Suprapubic skin (tissue), 4 donors: Measurements from ENCODE around the gene SBK2. TPM values are rescaled to one million over a fixed set of nuclear protein-coding genes. Genes with fewer than 3 reads are reported as not detected.
"Not testable (repeated sequence)": the region's sequence is repeated elsewhere in the genome, so short reads cannot be mapped to it uniquely, and the experiment has no call there.

Source experiments
- DNase-seq, 2 donors: peaks; one replicate each; pipeline ENCODE4 v3.0.0-alpha.2; 2019; ENCODE audit warnings: low spot score in 2 of 2
- H3K27ac ChIP-seq: fragments of 200-600 bp; sonication (generic); one replicate; pipeline ENCODE4 v1.5.1; 2019
- H3K27me3 ChIP-seq: fragments of 200-600 bp; sonication (generic); one replicate; pipeline ENCODE4 v1.5.1; 2019
- H3K36me3 ChIP-seq: fragments of 200-600 bp; sonication (generic); one replicate; pipeline ENCODE4 v1.5.1; 2019
- H3K4me1 ChIP-seq: fragments of 200-600 bp; sonication (generic); one replicate; pipeline ENCODE4 v1.5.1; 2019
- H3K4me3 ChIP-seq: fragments of 200-600 bp; sonication (generic); one replicate; pipeline ENCODE4 v1.5.1; 2019; ENCODE audit warnings: mild to moderate bottlenecking
- H3K9me3 ChIP-seq: fragments of 200-600 bp; sonication (generic); one replicate; pipeline ENCODE4 v1.5.1; 2019
- EP300 ChIP-seq: sonication (generic); formaldehyde crosslinking; IDR thresholded peaks from one replicate; pipeline ENCODE4 v1.6.1; 2017; ENCODE audit warnings: antibody characterized with exemption
- POLR2A ChIP-seq, 2 donors: fragments of 450-650 bp; IDR thresholded peaks; one replicate each; pipeline ENCODE4 v1.6.1; 2017; ENCODE audit warnings: antibody characterized with exemption in 2 of 2, mild to moderate bottlenecking in 2 of 2, moderate library complexity in 2 of 2
- POLR2AphosphoS5 ChIP-seq, 3 donors: sonication (generic); formaldehyde crosslinking; IDR thresholded peaks; one replicate each; pipeline ENCODE4 v1.6.1; 2017; ENCODE audit warnings: antibody characterized with exemption in 3 of 3
- WGBS: methylation state at CpG from one replicate; pipeline ENCODE4 v1.1.5; 2018; 5-methylcytosine and 5-hydroxymethylcytosine counted together
- total RNA-seq, 4 donors: library from RNA; depleted of rRNA; stranded (reverse); fragments of >200 nt; gene quantifications; one replicate each; pipeline ENCODE4 v1.1.0, GENCODE V29; 2016
- TF ChIP-seq, protein P1 (sequence below), 2 donors: fragments of 200-600 bp in 1 of 2; fragments of 450-650 bp in 1 of 2; sonication (generic) in 1 of 2; IDR thresholded peaks; one replicate each; pipeline ENCODE4 v1.5.1; 2016 to 2019; ENCODE audit warnings: antibody characterized with exemption in 2 of 2, mild to moderate bottlenecking in 1 of 2, moderate library complexity in 1 of 2

The SBK2 gene
- total RNA-seq, 4 donors from 2014 or later = not detected

DNA sequence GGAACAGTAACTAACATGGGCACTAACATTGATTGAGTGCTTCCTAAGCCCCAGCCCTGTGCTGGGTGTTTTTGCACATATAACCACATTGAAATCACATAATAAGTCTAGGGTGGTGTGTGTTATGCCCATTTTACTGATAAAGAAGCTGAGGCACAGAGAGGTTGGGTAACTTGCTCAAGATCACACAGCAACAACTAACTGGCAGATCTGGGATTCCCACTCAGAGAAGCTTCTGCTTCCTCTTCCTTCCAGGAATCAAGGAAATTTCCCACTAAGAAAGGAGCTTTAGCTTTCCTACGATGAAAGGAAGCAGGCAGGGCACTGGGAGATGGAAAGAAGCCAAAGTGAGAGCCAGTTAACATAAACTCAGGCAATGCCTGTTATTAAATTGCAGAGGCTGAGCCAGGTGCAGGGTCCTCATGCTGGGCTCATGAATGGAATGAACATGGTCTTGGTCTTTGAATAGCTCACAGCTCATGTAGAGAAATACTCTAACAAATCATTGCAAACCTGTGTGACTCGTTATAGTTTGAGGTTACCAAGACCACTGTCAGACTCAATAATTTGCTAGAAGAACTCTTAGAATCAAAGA is 38.6 kb downstream of the SBK2 start:
- no peak overlapping the region for H3K4me3 ChIP-seq
- H3K27me3 ChIP-seq = peaks cover 13% of the 10 kb centered on the region
- H3K9me3 ChIP-seq = no peaks in the 10 kb centered on the region
- no peaks in the 10 kb centered on the region for H3K36me3 ChIP-seq
- H3K27ac ChIP-seq = no peak overlapping the region
- H3K4me1 ChIP-seq = peaks cover 1% of the 10 kb centered on the region
- 49% methylated on average over 2 of the region's 2 CpGs for WGBS
- TF ChIP-seq POLR2AphosphoS5 (IDR thresholded peaks at IDR 0.05) = no peak
- no peak for TF ChIP-seq EP300
- TF ChIP-seq, protein P1, sequence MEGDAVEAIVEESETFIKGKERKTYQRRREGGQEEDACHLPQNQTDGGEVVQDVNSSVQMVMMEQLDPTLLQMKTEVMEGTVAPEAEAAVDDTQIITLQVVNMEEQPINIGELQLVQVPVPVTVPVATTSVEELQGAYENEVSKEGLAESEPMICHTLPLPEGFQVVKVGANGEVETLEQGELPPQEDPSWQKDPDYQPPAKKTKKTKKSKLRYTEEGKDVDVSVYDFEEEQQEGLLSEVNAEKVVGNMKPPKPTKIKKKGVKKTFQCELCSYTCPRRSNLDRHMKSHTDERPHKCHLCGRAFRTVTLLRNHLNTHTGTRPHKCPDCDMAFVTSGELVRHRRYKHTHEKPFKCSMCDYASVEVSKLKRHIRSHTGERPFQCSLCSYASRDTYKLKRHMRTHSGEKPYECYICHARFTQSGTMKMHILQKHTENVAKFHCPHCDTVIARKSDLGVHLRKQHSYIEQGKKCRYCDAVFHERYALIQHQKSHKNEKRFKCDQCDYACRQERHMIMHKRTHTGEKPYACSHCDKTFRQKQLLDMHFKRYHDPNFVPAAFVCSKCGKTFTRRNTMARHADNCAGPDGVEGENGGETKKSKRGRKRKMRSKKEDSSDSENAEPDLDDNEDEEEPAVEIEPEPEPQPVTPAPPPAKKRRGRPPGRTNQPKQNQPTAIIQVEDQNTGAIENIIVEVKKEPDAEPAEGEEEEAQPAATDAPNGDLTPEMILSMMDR (IDR thresholded peaks at IDR 0.05) = no peak
- TF ChIP-seq POLR2A (IDR thresholded peaks at IDR 0.05) = no peak
- no peak for DNase-seq

DNA sequence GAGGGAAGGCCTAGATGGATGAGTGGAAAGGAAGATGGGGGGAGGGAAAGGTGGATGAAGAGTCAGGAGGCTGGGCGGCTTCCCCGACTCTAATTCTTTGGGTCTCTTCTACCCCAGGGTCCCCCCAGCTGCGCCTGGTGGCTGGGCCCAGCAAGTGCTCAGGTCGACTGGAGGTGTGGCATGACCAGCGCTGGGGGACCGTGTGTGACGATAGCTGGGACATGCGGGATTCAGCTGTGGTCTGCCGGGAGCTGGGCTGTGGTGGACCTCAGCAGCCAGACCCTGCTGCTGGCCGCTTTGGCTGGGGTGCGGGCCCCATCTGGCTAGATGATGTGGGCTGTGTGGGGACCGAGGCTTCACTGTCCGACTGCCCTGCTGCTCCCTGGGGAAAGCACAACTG is 39.2 kb downstream of the SBK2 start:
- Histone ChIP-seq H3K27me3 (peaks cover 19% of the 10 kb centered on the region), H3K36me3 (no peaks in the 10 kb centered on the region), H3K27ac (no peak overlapping the region), H3K4me1 (peaks cover 5% of the 10 kb centered on the region), H3K9me3 (no peaks in the 10 kb centered on the region), H3K4me3 (no peak overlapping the region)
- 85% methylated on average over 7 of the region's 13 CpGs for WGBS
- TF ChIP-seq EP300 (no peak), POLR2AphosphoS5 (IDR thresholded peaks at IDR 0.05) (no peak), POLR2A (IDR thresholded peaks at IDR 0.05) (no peak)
- TF ChIP-seq, protein P1 (IDR thresholded peaks at IDR 0.05) = no peak
- no peak for DNase-seq

DNA sequence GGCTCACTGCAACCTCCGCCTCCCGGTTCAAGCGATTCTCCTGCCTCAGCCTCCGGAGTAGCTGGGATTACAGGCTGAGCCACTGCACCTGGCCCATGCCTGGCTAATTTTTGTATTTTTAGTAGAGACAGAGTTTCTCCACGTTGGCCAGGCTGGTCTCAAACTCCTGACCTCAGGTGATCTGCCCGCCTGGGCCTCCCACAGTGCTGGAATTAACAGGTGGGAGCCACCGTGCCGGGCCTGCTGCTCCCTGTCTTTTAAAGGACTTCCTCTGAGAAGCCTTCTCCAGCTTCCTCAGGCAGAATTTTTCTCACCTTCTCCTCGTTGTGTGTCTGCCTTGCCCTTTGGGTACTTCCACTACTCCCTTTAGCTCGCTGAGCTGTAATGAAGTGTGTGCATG is 40.1 kb downstream of the SBK2 start:
- peaks cover 14% of the 10 kb centered on the region for H3K4me1 ChIP-seq
- WGBS = 87% methylated on average over 10 of the region's 10 CpGs
- not testable (repeated sequence) for H3K27ac ChIP-seq

DNA sequence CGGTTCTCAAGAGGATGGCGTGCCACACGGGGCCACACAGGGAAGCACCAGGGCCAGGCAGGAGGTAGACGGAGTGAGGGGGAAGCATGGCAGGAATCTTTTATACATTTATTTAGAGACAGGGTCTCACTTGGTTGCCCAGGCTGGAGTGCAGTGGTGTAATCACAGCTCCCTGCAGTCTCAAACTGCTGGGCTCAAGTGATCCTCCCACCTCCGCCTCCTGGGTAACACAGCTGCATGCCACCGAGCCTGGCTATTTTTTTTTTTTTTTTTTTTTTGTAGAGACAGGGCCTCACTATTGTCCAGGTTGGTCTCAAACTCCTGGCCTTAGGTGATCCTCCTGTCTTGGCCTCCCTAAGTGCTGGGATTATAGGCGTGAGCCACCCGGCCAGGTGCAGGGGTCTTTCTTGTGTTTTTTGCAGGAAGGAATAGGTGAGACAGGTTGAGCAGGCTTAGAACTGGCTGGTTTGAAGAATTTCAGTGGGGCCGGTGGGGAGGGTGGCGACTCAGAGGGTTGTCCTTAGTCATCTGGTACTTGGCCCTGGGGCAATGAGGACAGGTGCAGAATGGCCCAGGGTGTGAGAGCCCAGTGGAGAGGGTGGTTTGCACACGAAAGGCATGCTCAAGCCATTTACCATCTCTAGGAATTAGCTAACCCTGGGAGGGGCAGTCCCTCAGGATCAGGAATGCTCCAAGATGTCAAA is 41.1 kb downstream of the SBK2 start:
- WGBS = 77% methylated on average over 11 of the region's 11 CpGs
- H3K36me3 ChIP-seq = no peaks in the 10 kb centered on the region
- H3K9me3 ChIP-seq = no peaks in the 10 kb centered on the region
- no peak overlapping the region for H3K4me3 ChIP-seq
- no peak for DNase-seq
- no peak for TF ChIP-seq EP300
- no peak for TF ChIP-seq POLR2AphosphoS5 (IDR thresholded peaks at IDR 0.05)
- no peak overlapping the region for H3K27ac ChIP-seq
- peaks cover 21% of the 10 kb centered on the region for H3K27me3 ChIP-seq
- peaks cover 24% of the 10 kb centered on the region for H3K4me1 ChIP-seq

More for the DNA sequence above, 40.1 kb downstream of the SBK2 start:
- H3K9me3 ChIP-seq, H3K4me3 ChIP-seq, DNase-seq, H3K36me3 ChIP-seq: not testable (repeated sequence)
- peaks cover 21% of the 10 kb centered on the region for H3K27me3 ChIP-seq

DNA sequence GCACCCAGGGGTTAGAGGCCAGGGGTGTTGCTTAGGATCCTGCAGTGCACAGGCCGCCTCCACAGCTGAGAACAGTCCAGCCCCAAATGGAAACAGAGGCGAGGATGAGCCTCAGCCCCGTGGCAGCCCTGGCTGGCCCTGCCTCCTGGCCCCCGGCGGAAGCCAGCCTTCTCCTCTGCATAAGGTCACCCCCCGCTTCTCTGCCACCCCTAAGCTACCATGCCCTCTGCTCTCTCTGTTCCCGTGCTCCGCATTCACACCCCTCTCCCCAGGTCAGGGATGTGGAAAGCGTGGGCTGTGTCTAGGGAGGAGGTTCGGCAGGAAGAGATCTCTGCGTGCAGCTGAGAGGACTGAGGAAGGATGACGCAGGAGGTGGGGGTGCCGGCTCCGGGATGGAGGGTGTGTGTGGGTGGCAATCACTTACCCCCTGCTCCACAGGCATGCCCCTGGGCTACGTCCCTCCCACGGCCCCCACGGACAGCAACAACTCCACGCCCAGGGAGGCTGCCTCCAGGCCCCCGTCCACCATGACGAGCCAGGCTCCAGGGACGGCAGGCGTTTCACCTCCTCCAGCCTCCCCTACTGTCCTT is 42.7 kb downstream of the SBK2 start:
- DNase-seq = peak in 1 of 2 donors; percentile 66
- Histone ChIP-seq H3K9me3 (no peaks in the 10 kb centered on the region), H3K36me3 (no peaks in the 10 kb centered on the region), H3K4me1 (peaks cover 24% of the 10 kb centered on the region), H3K4me3 (peak overlapping the region; percentile 35), H3K27me3 (peaks cover 21% of the 10 kb centered on the region), H3K27ac (peak overlapping the region; percentile 40)
- 33% methylated on average over 10 of the region's 22 CpGs for WGBS
- TF ChIP-seq POLR2A (IDR thresholded peaks at IDR 0.05) (no peak), POLR2AphosphoS5 (IDR thresholded peaks at IDR 0.05) (no peak), EP300 (no peak)
- TF ChIP-seq, protein P1 (IDR thresholded peaks at IDR 0.05) = no peak

DNA sequence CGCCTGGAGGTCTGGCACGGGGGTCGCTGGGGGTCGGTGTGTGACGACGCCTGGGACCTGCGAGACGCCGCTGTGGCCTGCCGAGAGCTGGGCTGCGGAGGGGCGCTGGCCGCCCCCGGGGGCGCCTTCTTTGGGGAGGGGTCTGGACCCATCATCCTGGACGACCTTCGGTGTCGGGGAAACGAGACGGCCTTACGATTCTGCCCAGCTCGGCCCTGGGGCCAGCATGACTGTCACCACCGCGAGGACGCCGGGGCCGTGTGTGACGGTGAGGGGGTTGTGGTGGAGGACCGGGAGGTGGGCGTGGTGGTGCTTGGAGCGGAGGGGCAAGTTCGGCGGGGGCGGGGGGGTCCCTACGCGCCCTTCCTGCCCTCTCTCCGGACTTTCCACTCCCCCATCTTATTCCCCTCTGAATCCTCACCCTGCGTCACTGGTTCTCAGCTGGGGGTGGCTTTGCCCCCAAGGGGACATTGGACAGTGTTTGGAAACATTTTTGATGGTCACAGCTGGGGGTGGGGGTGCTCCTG is 43.2 kb downstream of the SBK2 start:
- H3K36me3 ChIP-seq = no peaks in the 10 kb centered on the region
- H3K27me3 ChIP-seq = peaks cover 21% of the 10 kb centered on the region
- H3K27ac ChIP-seq = peak overlapping the region; percentile 56
- no peak for TF ChIP-seq POLR2AphosphoS5 (IDR thresholded peaks at IDR 0.05)
- no peak for TF ChIP-seq POLR2A (IDR thresholded peaks at IDR 0.05)
- TF ChIP-seq, protein P1 (IDR thresholded peaks at IDR 0.05) = no peak
- TF ChIP-seq EP300 = no peak
- H3K4me3 ChIP-seq = peak overlapping the region; percentile 35
- WGBS = 9% methylated on average over 10 of the region's 38 CpGs
- H3K4me1 ChIP-seq = peaks cover 25% of the 10 kb centered on the region
- no peaks in the 10 kb centered on the region for H3K9me3 ChIP-seq
- DNase-seq = peak in 1 of 2 donors; percentile 60
